ENCODE results near the gene TTLL11.
"Not testable (repeated sequence)": the region's sequence is repeated elsewhere in the genome, so short reads cannot be mapped to it uniquely, and the experiment has no call there.

TTLL11 gene

DNA sequence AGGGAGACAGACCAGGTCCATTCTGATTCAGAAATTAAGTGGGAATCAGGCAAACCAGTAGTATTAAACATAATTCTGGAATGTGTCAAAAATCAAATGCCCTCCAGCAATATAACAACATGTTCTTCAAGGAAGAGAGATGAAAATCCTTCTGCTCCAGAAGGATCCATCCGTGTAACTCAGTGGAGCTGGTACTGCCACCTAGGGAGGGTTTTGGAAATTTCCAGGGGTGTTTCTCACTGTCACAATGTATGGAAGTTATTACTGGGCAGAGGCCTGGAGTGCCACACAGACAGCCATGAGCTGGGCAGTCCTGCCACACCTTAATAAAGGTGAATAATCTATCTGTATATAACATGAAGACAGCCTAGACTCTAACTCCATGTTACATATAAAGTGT is 87.5 kb downstream of the TTLL11 start:
- DNase-seq (ENCODE audit: low read depth): no peak

DNA sequence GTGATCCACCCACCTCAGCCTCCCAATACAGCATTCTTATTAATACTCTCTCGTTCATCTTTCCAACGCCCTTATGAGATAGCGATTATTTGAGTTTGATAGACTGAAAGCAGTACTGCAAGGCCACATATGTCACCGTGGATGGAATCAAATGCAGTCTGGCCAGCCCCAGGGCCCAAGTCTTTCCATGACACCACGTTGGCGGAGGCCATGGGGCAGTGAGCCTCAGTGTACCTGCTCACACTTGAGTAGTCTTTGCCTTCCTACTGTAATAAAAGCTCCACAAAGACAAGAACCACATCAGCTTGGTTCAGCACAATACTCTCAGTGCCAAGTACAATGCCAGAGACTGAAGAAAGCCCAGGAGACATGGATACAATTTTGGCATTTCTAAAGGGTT is 88.5 kb downstream of the TTLL11 start:
- DNase-seq (ENCODE audit: low read depth): no peak

DNA sequence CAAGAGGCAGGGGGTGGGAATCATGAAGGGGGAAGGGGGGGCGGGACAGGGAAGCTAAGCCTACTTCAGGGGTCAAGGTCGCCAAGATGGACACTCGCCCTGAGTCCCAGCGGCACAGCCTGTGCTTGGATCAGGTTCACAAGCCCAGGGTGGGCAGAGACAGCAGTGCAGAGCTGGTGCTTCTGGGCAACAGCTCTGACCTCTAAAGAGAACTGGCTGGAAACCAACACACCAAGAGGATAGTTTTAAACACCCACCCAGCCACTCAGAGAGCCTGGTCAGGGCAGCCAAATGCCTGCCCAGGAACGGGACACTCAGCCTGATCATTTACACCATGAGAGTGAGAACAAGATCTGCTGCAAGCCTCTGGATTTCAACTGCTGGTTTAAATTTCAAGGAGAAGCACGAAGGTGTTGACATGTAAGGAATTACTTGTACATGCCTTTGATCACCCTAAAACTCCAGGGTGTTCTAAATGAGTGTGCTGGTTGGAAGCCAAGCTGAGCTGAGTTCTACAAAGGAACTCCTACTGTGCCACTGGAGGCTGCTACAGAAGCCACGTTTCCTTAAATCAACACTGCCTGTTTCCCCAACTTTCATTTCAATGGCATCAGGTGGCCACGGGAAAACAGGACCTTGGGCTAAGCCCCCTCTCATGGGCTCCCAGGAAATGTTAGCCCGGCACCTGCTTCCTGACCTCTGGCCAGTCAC is 91.5 kb downstream of the TTLL11 start:
- DNase-seq (ENCODE audit: low read depth): no peak

DNA sequence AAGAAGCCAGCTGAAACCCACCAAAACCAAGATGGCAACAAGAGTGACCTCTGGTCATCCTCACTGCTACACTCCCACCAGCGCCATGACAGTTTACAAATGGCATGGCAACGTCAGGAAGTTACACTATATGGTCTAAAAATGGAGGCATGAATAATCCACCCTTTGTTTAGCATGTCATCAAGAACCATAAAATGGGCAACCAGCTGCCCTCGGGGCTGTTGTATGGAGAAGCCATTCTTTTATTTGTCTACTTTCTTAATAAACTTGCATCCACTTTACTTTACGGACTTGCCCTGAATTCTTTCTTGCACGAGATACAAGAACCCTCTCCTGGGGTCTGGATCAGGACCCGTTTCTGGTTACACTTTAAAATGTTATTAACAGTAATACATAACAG is 92.6 kb downstream of the TTLL11 start:
- not testable (repeated sequence) for DNase-seq (ENCODE audit: low read depth)

DNA sequence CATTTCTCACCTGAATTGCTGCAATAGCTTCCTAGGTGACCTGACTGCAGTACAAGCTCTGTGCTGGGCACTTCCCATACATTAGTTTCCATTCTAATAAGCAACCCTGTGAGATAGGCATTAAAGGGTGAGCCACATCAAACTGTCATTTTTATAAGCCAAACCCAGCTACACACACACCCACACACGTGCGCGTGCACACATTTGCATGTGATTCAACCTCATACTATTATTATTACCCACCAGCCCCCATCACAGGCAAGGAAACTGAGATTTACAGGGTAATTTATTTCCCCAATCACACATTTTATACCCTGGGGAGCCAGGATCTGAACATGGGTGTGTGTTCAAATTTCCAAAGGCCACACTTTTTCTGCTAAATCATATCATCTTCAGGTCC is 93.6 kb downstream of the TTLL11 start:
- no peak for DNase-seq (ENCODE audit: low read depth)

DNA sequence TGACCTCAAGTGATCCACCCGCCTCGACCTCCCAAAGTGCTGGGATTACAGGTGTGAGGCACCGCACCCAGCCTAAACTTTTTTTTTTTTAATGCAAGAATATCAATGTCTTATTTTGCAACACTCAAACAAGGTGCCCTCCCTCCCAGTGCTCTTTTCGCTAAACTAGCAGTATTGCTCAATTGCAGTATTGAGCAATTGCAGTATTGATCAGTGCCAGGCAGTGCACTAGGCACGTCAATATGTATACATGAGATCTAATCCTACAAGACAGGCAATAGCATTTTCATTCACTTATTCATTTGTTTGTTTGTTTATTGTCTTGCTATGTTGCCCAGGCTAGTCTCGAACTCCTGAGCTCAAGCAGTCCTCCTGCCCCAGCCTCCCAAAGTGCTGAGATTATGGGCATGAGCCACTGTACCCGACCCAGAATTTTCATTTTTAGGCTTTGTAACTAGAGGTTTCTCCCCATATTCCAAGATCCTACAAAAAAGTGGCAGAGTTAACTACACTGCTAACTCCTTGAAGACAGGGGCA is 94.5 kb downstream of the TTLL11 start:
- no peak for DNase-seq (ENCODE audit: low read depth)

DNA sequence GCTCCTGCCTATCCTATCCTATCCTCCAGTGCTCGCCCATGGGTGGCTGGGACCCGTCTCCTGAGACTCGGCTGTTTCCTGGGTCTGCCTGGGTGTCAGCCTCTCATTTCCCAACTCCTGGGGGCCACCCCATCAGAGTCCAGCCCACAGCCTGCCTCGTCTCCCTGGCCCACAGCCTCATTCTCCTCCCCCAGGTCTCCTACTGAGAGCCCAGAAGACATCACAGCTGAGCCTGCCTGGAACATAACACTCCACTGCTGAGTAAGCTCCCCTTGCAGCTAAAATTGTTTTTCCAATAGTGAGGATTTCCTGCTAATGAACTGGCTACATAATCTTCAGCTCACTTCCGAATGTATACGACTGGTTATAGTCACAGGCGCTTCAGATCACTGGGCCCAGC is 95.3 kb downstream of the TTLL11 start:
- DNase-seq (ENCODE audit: low read depth): no peak

DNA sequence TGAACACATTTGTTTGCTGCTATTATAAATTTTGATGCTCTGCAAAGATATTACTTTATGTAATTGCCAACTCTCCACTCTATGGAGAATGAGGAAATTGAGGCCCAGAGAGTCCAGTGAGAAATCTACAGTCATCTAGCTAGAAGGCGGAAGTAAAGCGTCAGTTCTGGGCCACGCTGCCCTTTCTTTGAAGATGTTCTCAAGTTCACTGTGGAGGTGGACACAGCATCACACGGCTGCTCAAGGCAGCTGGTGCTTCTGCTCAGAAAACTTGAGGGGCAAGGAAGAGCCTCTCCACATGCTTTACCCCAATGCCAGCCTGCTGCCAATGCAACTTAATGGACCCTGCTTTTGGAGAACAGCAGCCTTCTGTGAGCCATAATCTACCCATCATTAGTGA is 96.3 kb downstream of the TTLL11 start:
- DNase-seq (ENCODE audit: low read depth): no peak

DNA sequence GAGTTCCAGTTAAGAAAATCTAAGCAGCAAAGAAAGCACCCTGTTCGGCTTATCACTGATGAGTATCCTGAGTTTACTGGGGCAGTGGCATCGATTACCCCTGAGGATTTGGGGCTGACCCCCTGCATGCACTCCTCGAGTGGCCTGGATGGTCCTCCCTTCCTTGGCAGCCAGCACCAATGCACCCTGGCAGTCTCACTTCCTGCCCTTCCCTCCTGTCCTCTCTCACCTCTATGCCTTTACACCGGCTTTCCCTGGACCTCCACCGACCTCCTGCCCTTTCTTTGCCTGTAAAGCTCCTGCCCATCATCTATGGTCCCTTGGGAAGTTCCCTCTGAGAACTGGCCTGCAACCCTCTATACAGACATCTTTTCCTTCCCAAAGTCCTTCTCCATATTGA is 97.1 kb downstream of the TTLL11 start:
- DNase-seq (ENCODE audit: low read depth): no peak

DNA sequence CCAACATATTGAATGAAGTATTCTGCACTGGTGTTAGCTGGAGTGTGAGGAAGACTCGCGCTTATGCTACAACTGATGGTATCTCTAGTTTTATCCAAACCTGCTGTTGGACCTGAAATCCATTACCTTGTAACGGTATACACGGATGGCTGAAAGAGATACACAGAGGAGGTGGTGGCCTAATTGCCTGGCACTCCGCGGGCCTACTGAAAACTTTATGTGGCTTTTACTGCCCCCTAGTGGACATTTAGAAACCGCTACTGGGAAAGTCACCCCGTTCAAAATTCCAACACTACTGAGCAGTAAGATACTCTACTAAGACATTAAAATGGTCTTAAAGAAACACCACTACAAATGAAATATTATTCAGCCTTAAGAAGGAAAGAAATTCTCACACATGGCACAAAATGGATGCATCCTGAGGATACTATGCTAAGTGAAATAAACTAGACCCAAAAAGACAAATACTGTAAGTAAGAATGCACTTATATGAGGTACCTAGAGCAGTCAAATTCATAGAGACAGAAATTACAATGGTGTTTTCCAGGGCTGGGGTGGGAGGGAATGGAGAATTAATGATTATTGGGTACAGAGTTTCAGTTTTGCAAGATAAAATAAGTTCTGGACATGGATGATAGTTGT is 100.4 kb downstream of the TTLL11 start:
- DNase-seq (ENCODE audit: low read depth): no peak

DNA sequence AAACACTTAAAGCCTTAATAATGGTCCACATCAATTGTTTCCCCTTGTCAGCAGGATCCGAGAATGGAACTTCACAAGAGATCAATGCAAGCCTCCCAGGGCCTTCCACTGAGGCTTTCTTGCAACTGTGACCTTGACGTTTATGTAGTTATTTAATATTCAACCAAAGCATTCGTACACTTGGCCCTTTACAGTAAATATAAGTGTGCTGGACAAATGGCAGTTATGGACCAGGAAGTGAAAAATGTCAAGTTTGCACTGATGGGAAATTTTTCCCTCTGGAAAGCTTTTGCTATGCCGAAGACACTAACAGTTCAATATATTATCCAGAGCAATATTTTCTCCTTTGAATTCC is 101.8 kb downstream of the TTLL11 start:
- no peak for DNase-seq (ENCODE audit: low read depth)

DNA sequence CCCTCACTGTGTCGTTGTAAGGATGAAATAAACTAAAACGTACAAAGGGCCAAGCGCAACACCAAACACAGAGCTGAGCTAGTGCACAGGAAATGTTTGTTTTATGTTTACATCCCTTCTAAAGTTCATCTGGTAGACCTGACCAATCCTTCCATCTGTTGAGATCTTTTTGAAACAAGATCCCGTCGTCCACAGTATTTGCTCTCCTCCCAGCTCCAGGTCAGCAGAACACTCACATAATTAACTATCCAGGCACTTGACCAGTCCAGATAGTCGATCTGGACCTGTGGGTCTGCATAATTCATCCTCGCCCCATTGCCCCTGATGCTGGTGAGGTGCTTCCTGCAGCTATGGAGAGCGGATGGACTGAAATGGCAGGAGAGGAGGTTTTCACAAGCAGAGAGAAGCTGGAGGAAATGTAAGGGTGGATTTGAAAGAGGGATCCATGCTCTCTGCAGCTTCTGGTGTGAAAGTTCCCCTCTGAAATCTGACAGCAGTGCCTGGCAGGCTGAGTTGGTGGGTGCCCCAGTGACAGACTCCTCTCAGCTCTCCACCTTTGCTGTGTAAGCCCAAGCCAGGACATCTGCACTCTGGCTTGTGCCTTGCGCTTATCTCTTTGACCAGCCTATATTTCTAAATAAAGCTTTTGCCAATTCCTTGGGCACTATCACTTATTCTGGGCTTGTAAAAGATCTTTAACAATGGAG is 102.4 kb downstream of the TTLL11 start:
- no peak for DNase-seq (ENCODE audit: low read depth)

DNA sequence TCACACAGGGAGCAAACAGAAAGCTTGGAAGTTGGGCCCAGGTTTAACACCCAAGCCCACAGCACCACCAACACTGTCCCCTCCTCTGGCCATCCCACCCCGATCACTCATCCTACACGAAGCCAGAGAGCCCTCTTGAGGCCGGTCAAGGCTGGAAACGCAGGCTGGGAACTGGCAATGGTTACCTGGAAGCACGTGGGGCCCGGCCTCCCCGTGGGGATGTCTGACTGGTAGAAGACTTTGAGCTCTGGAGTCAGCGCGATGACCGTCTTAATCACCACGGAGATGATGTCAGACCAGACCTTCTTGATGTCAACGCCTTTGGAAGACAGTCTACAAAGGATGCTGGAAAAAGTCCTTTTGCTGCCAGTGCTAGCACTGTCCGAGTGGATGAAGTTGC is 104.1 kb downstream of the TTLL11 start:
- no peak for DNase-seq (ENCODE audit: low read depth)

DNA sequence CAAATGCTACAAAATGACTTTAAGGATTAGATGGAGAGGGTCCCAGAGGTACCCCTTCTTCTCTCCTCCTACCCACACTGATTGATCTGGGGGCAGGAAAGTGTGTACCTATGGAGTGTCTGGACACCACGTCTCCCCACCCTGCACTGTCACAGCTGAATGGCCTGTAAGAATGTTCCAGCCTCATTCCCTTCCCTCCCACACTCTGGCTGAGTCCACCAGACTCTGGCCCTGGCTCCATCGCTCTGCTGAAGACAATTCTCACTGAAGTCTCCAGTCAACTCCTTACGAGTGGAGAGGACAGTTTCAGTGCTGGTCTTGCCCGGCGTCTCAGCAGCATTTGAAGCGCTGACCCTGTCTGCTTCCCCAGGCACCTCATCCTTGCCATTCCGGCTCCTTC is 105.8 kb downstream of the TTLL11 start:
- DNase-seq (ENCODE audit: low read depth): no peak

DNA sequence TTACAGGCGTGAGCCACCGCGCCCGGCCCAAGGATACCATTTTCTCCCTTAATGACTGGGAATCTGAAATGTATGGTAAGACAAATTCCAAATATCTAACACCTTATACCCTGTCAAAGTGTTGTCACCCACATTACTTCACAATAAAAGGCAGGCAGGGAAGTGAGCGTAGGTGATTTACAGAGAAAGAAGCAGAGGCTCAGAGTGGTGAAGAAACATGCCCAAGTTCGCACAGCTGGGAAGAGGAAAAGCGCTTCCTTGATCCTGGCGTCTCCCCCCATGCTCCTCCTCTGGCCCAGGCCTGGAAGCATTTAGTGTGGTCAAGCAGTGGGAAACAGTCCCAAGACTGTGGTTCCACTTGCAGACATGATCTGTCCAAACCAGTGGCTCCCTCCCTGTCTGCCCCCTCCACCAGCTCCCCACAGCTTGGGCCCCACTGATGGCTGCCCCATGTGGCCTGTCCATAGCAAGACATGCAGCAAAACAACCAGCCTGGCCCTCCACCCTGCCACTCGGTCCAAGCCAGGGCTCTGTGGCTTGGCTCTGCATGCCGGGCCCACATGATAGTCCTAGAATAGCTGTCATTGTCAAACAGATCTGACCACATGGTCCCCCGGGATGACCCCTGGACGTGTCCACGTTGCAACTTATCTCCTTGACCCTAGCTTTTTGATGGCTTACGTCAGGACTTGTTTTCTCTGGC is 107.2 kb downstream of the TTLL11 start:
- DNase-seq (ENCODE audit: low read depth): no peak

DNA sequence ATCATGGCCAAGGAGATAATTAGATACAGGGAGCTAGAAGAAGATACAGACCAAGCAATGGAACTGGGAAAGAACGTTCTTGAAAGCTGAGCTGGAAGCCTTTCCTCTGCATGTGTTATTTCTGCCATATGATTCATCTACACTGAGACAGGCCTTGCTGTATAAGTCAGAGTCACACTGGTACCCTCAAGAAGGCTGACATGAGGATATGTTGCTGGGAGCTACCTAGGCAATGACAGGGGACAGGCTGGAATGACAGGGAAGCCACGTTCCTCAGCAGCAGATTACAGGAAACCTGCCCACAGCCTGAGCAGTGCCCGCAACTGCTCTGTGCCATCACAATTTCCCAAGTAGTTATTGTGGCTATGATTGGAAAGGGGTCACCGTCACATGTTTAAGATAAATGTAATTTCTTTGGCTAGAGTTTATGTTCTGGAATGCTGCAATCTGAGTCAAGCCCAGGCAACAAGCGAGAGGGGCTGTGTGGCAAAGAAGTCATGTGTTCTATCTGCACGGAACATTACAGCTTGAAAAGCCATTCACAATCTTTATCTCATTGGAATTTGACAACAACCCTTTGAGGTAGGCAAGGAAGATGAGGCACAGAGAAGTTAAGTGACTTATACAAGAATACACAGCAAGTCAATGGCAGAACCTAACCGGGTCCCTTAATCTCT is 108.2 kb downstream of the TTLL11 start:
- no peak for DNase-seq (ENCODE audit: low read depth)

DNA sequence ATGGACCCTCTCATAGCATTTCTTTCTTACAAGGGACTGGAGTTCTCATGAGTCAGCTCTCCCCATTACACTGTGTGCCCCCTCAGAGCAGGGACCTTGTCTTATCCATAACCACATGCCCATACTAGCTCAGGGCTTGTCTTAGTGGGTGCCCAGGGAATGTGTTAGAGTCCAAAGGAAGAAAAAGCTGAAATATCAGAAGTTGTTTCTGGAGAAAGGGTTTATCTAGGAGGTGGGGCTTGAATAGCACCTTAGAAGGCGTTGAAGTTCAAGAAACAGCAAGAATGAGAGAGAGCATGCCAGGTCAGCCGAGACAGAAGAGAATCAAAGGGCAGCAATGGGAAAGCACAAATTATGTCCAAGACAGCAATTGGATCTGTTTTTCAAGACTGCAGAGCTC is 109.4 kb downstream of the TTLL11 start:
- DNase-seq (ENCODE audit: low read depth): no peak

DNA sequence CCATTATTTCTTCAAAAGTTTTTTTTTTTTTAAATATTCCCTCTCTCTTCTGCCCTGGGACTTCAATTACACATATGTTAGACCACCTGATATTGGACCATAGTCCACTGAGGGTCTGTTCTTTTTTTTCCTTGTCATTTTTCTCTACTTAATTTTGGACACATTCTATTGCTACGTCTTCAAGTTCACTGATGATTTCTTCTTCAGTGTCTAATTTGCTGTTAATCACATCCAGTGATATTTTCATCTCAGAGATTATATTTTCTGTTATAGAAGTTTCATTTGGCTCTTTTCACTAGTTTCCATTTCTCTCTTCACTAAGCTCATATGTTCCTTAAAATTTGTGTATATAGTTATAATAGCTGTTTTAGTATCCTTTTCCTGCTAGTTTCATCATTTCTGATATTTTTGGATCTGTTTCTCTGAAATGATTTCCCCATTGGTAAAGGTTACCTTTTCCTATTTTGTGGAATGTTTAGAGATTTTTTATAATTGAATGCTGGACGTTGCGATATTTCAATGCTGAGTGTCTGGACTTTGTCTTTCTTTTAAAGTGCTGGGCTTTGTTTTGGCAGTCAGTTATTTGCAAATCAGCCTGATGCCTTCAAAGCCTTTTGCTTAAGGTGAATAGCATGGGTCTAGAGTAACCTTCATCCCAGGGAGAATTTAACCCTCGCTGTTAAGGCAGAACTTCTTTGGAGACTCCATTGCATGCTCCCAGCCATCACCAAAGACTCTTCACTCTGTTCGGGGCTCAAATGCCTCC is 111.8 kb downstream of the TTLL11 start:
- no peak for DNase-seq (ENCODE audit: low read depth)

DNA sequence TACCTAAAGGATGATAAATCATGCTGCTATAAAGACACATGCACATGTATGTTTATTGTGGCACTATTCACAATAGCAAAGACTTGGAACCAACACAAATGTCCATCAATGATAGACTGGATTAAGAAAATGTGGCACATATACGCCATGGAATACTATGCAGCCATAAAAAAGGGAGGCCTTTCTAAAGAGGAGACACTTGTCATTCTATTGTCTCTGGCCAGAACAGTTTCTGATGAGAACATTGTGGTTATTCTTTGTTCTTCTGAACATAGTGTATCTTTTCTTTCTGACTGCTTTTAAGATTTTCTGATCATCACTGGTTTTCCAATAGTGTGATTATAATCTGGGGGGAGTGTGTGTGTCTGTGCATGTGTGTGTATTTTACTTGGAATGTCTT is 112.4 kb downstream of the TTLL11 start:
- DNase-seq (ENCODE audit: low read depth): not testable (repeated sequence)

DNA sequence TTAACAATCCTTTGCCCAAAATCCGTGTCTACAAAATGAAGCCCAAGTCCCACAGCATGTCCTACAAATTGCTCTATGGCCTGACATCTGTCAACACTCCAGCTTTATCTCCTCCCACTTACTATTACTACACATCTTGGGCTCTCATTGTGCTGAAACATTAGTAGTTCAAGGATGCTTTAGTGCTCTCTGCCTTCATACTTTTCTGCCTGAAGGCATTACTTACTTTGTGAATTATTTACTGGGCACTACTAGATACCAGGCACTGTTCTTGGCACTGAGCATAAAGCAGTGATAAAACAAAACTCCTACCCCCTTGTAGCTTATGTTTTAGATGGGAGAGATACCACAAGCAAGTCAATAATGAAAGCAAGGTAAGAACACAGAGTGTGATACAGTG is 113.4 kb downstream of the TTLL11 start:
- no peak for DNase-seq (ENCODE audit: low read depth)

DNA sequence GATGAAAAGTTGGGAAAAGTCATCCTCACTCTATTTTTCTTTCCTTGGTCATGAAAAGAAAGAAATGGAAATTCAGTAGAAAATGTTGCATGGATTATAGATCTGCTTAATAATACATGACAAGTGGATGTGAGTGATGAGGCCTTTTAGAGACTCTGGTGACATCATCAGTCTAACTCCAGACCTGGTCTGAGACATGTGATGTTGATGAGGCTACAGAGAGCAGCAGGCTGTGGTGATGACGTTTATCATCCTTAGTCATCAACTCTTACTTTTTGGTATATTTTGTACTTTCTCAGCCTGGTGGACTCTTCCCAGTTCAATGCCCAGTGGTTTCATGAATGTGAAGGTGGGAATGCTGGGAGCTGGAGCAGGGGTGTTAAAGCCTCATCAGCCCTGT is 116.4 kb downstream of the TTLL11 start:
- DNase-seq (ENCODE audit: low read depth): no peak

Measured in stimulated activated CD8-positive, alpha-beta memory T cell treated with anti-CD3 and anti-CD28 coated beads, Interleukin-4, amount 100 ng/mL, for 24 hours (primary cell).